K562 (cell line): ENCODE measurements around the gene CARD14. TPM values are rescaled to one million over a fixed set of nuclear protein-coding genes. Genes with fewer than 3 reads are reported as not detected.

Source experiments
- ATF7 ChIP-seq: fragments of 450-650 bp; IDR thresholded peaks from 2 replicates; pipeline ENCODE4 v1.7.1; 2014; ENCODE audit warnings: mild to moderate bottlenecking, moderate library complexity
- BCOR ChIP-seq: fragments of 450-650 bp; IDR thresholded peaks from 2 replicates; pipeline ENCODE4 v1.6.1; 2016
- EP400 ChIP-seq: fragments of 450-650 bp; IDR thresholded peaks from 2 replicates; pipeline ENCODE4 v1.6.1; 2017; ENCODE audit warnings: antibody characterized with exemption, mild to moderate bottlenecking, moderate library complexity
- GABPA ChIP-seq: fragments of 200-800 bp; sonication (Bioruptor generic); conservative IDR thresholded peaks from 2 replicates; pipeline ENCODE4 v1.6.1; 2016; ENCODE audit warnings: low read depth, missing genetic modification characterization, missing compliant biosample characterization
- GABPB1 ChIP-seq: sonication (generic); formaldehyde crosslinking; IDR thresholded peaks from 2 replicates; pipeline ENCODE4 v1.8.0; 2022; ENCODE audit warnings: mild to moderate bottlenecking, missing genetic modification reagents
- HDAC1 ChIP-seq, 2 experiments: fragments of 450-650 bp; IDR thresholded peaks; 2 replicates each; pipeline ENCODE4 v1.6.1; 2016 to 2017; ENCODE audit warnings: inconsistent platforms in 1 of 2, mild to moderate bottlenecking in 1 of 2, moderate library complexity in 1 of 2
- MYC ChIP-seq, 2 experiments: fragments of 250-450 bp in 1 of 2; sonication (Bioruptor Pico) in 1 of 2; IDR thresholded peaks; 2 replicates each; pipeline versions ENCODE4 v1.5.1 to v1.6.1; 2012 to 2021; ENCODE audit warnings: low read depth in 2 of 2, borderline replicate concordance in 1 of 2, improper control_type of control experiment in 1 of 2, low read length in 1 of 2, mild to moderate bottlenecking in 1 of 2, moderate library complexity in 1 of 2
- NR3C1 ChIP-seq: sonication (generic); formaldehyde crosslinking; IDR thresholded peaks from 2 replicates; pipeline ENCODE4 v1.8.1; 2022; ENCODE audit warnings: missing genetic modification reagents
- SIN3A ChIP-seq, 2 experiments: fragments of 150-350 bp in 1 of 2; IDR thresholded peaks; 2 replicates each; pipeline ENCODE4 v1.6.1; 2011 to 2016; ENCODE audit warnings: borderline replicate concordance in 2 of 2, low read depth in 2 of 2, low read length in 2 of 2, mild to moderate bottlenecking in 2 of 2, moderate library complexity in 2 of 2; ENCODE audit not compliant: control insufficient read depth in 1 of 2
- SNIP1 ChIP-seq: fragments of 450-650 bp; IDR thresholded peaks from 2 replicates; pipeline ENCODE4 v1.7.1; 2017; ENCODE audit warnings: low read depth, mild to moderate bottlenecking
- ZBTB8A ChIP-seq: fragments of 450-650 bp; IDR thresholded peaks from 2 replicates; pipeline ENCODE4 v1.6.1; 2018; ENCODE audit warnings: mild to moderate bottlenecking, moderate library complexity; ENCODE audit not compliant: partially characterized antibody
- ZFX ChIP-seq: sonication (generic); formaldehyde crosslinking; IDR thresholded peaks from 2 replicates; pipeline ENCODE4 v1.8.0; 2022; ENCODE audit warnings: mild to moderate bottlenecking, missing genetic modification reagents, moderate library complexity
- polyA plus RNA-seq, 8 experiments: library from polyadenylated mRNA; depleted of rRNA in 4 of 8; stranded (reverse) in 5 of 8; unstranded in 3 of 8; fragments of >200 nt; fragmentation: Nextera tagmentation in 2 of 8; fragmentation: Illumina TruSeq in 1 of 8; extraction: Ambion mirVana in 2 of 8; extraction: Trizol in 1 of 8; gene quantifications; 2 replicates each; pipeline versions ENCODE4 v1.2.1 to v1.2.3, GENCODE V29; 2011 to 2014; ENCODE audit warnings: inconsistent platforms in 1 of 8, missing spikeins in 1 of 8
- total RNA-seq, 7 experiments: library from RNA; depleted of rRNA in 6 of 7; stranded (reverse); fragments of >200 nt in 6 of 7; fragmentation: Illumina TruSeq in 2 of 7; extraction: Trizol in 2 of 7; gene quantifications; 2 replicates each; pipeline versions ENCODE4 v1.2.1 to v1.2.3, GENCODE V29; 2011 to 2021; ENCODE audit warnings: low replicate concordance in 1 of 7

CARD14 gene
- total and polyA plus RNA-seq, 9 of the 15 experiments (the other 6 are each of a cell fraction or from before 2014, with no cell fraction given) = not detected

DNA sequence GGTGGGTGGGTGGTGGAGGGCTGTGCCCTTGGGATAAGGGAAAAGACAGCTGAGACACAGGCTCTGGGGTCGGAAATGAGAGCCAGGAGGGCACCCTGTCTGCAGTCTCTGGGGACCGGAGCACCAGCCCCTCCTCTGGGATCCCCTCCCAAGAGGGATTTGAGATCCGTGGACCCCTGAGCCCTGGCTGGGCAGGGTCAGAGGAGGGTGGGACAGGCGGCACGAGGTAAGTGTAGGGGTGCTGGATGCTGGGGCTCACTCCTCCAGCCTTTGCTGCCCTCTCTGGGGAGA is 49.9 kb downstream of the CARD14 start (continued):
- TF ChIP-seq ATF7 = 0 out of 2 replicates have a peak, but pooled peaks have one; percentile 1
- no peak for TF ChIP-seq SNIP1
- TF ChIP-seq MYC (IDR thresholded peaks at IDR 0.05; ENCODE audit: low read depth, low read length) = no peak
- peak; percentile 50; the same call in 1 of the 2 replicates for TF ChIP-seq MYC (CRISPR knock-in tag; IDR thresholded peaks at IDR 0.05; ENCODE audit: borderline replicate concordance, low read depth)
- no peak for TF ChIP-seq NR3C1
- TF ChIP-seq GABPA (tag) = peak; percentile 62; the same call in 1 of the 2 replicates
- no peak for TF ChIP-seq ZBTB8A
- peak; percentile 65; the same call in 1 of the 2 replicates for TF ChIP-seq ZFX
- 0 out of 2 replicates have a peak, but pooled peaks have one; percentile 45 for TF ChIP-seq GABPB1 (CRISPR knock-in tag)
- 0 out of 4 replicates have a peak, but pooled peaks of 1 of the 2 experiments have one; percentile 46 for TF ChIP-seq SIN3A (IDR thresholded peaks at IDR 0.05; ENCODE audit: borderline replicate concordance in 2 of 2, control insufficient read depth in 1 of 2, low read depth in 2 of 2, low read length in 2 of 2)
- peak; percentile 5; the same call in 1 of the 2 replicates for TF ChIP-seq BCOR
- peak; percentile 34; the same call in 1 of the 2 replicates for TF ChIP-seq EP400
- TF ChIP-seq HDAC1 (IDR thresholded peaks at IDR 0.05) = peak in 1 of 2 experiments; percentile 5; a peak in 1 of 4 replicates
